ENCODE data around the gene LCMT2. TPM values are rescaled to one million over a fixed set of nuclear protein-coding genes. Genes with fewer than 3 reads are reported as not detected.

The LCMT2 gene
- total and polyA plus RNA-seq, 2 of the 8 experiments (the other 6 are each of a cell fraction or from before 2014, with no cell fraction given) = 11.2 to 11.9 TPM

GRCh38 chr15:43286074-43286473 is 44.3 kb downstream of the LCMT2 start (continued):
- no peak for TF ChIP-seq CHD7 (IDR thresholded peaks at IDR 0.05; ENCODE audit: insufficient replicate concordance, low read length)
- no peak for TF ChIP-seq CHD2 (IDR thresholded peaks at IDR 0.05; ENCODE audit: low read length)
- no peak for TF ChIP-seq YY1 (IDR thresholded peaks at IDR 0.05; ENCODE audit: low read depth, low read length)
- TF ChIP-seq USF2 (IDR thresholded peaks at IDR 0.05; ENCODE audit: low read length) = no peak

Data from H1 (cell line).